ENCODE data around the gene ACTL7A.

DNA sequence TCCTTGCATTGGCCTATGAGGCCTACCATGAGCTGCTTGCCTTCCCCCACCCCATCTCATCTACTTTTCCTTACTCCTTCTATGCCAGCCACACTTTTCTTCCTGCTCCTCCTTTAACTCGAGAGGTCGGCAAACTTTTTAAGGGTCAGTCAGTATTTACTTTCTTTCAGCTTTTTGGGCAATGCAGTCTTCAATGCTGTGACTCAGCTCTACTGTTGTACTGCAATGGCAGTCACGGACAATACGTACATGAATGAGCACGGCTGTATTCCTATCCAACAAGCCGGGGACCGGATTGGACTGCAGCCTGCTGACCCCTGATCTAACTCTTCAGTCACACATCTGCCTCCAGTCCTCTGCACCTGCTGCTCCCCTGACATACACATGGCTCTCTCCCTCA is 602 bp upstream of the ACTL7A start:
- TF ChIP-seq CTCF (IDR thresholded peaks at IDR 0.05) (no peak), POLR2A (IDR thresholded peaks at IDR 0.05) (no peak)

All from thyroid gland (tissue), 4 donors.